Measurements from ENCODE around the gene FAAP100.

Gene FAAP100

DNA sequence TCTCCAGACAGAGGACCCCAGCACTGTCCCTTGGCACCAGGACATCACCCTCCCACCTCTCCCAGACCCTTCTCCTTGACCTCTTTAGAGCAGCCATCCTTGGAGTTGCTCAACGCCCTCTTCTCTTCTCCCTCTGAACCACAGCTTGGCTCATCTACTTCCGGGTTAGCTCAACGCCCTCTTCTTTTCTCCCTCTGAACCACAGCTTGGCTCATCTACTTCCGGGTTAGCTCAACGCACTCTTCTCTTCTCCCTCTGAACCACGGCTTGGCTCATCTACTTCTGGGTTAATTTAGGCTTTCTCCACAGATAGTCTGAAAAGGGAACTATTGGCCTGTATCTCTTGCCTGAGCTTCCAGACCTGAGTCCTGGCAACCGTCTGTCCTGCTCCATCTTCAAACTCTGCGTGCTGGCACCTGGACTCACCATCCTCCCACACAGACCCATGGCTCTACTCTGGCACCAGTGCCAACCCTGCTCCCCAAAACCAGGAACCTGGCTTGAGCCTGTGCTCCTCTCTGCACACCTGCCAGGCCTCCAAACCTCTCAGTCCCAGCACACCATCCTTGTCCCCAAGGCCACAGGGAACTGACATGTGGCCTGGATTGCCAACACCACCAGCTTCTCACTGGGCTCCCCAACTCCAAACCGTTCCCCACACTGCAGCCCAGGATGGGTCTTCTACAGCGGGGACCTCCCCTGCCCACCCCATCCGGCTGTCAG lies 25.3 kb upstream of the FAAP100 start:
- no peak for DNase-seq (ENCODE audit: low read depth)

- DNase-seq (ENCODE audit: low read depth), result no peak
Measured at GRCh38 chr17:81576621-81577277, 24.6 kb upstream of the FAAP100 start.

DNA sequence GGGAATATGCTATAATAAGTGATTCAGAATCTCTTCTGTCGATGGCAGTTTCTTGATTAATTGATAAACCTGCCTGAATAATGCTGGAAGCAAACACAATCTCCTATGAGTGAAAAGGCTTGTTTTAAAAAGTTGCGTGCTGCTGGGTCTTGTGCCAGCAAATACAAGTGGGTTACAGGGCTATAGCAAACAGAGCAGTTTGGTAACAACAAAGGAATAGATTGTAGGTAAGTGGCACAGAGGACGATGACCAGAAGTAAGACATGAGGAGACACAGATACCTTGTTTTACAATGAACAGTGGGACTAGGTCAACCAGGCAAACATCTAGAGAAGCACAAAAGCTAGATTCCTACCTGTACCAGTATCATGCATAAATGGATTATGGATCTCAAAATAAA lies 23.7 kb upstream of the FAAP100 start:
- no peak for DNase-seq (ENCODE audit: low read depth)

DNA sequence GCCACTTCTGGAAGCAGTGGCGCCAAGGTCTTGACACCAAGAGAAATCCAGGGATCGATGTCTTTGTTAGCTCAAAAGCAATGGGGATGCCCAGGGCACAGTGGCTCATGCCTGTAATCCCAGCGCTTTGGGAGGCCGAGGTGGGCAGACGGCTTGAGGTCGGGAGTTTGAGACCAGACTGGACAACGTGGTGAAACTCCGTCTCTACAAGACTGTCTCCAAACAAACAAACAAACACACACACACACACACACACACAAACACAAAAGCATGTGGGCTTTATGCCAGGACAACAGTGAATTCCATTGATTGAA lies 22.4 kb upstream of the FAAP100 start:
- no peak for DNase-seq (ENCODE audit: low read depth)

- DNase-seq (ENCODE audit: low read depth), result no peak
Measured at GRCh38 chr17:81573794-81574642, 21.9 kb upstream of the FAAP100 start.

GRCh38 chr17:81572563-81573168 lies 20.5 kb upstream of the FAAP100 start:
- DNase-seq (ENCODE audit: low read depth), result no peak

DNA sequence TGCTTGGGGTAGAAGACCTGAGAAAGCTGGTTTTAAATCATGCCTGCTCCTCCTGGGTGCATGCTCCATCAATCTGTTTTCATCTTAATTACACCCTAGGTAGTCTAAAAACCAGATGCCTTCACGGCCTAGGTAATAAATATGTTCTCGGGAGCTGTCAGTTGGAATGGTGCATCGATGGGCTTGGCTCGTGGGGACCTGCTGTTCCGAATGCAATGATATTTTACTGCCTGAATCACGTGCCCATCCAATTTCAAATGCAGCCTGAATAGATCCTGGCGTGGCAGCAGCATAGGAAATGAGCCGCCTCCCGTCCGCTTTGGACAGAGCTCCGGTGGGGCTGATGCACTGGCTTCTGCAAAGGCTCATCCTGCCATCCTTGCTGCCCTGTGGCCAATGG lies 18.8 kb upstream of the FAAP100 start:
- DNase-seq (ENCODE audit: low read depth), result no peak

- no peak for DNase-seq (ENCODE audit: low read depth)
Measured at GRCh38 chr17:81569986-81570514, 17.9 kb upstream of the FAAP100 start.

GRCh38 chr17:81568416-81568815 lies 16.3 kb upstream of the FAAP100 start:
- no peak for DNase-seq (ENCODE audit: low read depth)

GRCh38 chr17:81567191-81567590 lies 15.0 kb upstream of the FAAP100 start:
- no peak for DNase-seq (ENCODE audit: low read depth)

DNA sequence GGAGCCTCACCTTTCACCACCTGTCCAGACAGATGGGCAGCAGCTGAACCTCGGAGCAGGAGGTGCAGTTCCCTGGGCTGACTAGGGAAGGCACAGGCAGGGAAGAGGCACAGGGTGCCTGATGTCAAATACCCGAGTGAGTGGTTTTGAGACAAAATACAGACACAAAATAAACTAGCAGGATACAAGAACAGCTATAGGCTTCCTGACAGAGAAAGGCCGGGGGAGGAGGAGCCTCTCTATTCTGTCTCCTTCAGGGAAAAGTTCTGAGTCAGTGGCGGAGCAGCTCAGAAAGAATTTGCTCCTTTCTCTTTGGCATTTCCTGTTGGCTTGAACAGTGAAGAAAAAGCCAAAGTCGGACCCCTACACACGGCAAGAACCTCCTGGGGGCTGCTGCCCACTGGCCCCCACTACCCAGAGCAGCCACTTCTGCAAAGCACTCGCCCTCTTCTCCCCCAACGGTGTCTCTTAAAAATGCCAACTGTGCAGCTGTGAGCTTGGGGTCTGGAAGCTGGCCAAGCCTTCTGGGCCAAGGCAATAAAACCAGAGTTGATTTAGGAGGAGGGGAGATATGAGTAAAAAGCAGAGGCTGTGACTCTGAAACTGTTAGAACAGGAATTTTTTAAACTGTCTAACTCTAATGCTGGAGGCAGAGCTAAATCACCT lies 14.4 kb upstream of the FAAP100 start:
- DNase-seq (ENCODE audit: low read depth), result peak; percentile 88

DNA sequence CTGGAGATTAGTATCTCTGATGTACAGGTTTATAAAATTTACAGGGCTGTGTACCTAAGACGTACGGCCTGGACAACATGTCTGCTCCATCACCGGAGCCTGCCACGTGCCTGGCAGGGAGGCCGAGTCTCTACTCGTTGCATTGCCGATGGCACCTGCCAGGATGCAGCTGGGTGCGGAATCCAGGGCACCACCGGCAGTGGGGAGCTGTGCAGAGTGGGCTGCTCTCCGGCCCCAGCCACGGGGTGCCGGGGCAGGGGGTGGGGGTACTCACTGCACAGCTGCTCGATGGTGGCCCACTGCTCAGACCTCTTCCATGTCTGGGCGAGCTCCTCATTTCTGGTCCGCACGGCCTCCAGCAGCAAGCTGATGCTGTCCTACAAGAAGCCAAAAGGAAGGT lies 13.1 kb upstream of the FAAP100 start:
- DNase-seq (ENCODE audit: low read depth), result no peak

DNA sequence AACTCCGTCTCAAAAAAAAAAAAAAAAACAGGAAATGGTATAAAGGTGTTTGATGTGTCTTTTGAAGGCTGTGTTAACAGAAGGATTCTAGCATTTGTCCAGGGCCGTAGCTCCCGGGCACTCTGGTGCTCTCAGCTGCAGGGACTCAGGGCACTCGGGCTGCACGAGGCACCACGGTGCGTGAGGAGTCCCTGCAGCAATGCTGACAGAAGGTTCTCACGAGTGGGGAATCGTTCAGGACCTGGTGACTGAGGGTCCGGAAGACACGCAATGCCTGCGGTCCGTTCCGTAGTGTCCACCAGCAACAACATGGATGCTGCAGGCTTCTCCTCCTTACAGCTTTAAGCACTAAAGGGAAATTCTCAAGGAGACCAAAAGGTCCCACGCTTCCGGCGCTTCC lies 12.6 kb upstream of the FAAP100 start:
- DNase-seq (ENCODE audit: low read depth), result no peak

DNA sequence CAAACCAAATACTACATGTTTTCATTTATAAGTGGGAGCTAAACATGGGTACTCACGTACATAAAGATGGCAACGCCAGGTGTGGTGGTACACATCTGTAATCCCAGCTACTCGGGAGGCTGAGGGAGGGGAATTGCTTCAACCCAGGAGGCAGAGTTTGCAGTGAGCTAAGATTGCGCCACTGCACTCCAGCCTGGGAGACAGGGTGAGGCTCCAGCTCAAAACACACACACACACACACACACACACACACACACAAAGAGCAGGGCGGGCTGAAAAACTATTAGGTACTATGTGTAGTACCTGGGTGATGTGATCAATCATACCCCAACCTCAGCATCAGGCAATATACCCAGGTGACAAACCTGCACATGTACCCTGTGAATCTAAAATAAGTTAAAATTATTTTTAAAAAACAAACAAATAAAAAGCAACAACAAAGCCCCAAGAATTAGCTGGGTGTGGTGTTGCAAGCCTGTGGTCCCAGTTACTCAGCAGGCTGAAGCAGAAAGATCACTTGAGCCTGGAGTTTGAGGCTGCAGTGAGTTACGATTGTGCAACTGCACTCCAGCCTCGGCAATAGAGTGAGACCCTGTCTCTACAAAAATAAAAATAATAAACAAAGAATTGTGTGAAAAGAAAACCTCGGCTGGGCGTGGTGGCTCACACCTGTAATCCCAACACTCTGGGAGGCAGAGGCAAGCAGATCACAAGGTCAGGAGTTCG lies 11.9 kb upstream of the FAAP100 start:
- no peak for DNase-seq (ENCODE audit: low read depth)

DNA sequence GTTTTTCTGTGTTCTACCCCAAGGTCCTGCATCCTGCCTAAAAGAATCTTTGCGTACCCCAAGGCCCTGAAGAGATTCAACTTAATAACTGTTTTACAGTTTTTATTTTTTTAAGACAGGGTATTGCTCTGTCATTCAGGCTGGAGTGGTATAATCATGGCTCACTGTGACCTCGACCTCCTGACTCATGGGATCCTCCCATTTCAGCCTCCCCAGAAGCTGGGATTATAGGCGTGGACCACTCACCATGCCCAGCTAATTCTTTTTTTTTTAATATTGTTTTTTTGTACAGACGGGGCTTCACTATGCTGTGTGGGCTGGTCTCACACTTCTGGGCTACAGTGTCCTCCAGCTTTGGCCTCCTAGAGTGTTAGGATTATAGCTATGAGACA lies 9.3 kb upstream of the FAAP100 start:
- DNase-seq (ENCODE audit: low read depth), result no peak

DNA sequence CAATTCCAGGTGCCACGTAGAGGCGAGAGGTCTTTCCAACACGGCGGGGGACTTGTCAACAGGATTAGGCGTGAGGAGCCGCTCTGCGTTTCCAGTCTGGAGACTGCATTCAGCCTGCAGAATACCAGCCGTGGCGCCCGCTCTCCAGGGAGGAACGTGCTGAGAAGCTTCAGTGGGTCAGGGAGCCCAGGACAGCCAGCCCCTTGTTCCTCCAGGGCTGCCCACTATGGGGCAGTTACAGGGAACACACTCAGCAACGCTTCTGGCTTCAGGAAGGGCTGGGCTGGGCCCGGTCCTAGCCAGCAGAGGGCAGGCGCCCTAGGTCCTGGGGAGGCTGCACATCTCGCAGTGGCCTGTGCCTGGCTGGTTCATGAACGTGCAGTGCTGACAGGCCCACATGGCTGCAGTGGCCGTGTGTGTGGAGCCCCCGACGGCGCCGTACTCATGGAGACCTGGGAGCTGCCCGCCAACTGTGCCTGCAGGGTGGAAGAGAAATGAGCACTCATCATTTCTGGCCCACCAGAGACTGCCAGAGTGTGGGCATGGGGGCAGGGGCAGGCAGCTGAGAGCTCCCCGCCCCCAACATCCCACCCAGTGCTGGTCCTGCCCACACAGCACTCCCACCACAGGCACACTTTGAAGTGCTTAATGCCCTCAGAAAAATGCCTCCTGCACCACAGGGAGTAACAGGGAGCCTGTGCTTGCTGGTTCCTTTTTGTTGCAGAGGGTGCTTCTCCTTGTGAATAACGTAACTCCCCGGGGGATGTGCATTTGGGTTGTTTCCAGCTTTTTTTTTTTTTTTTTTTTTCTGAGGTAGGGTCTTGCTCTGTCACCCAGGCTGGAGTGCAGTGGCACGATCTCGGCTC lies 7.0 kb upstream of the FAAP100 start:
- DNase-seq (ENCODE audit: low read depth), result no peak

GRCh38 chr17:81558115-81558468 lies 5.9 kb upstream of the FAAP100 start:
- DNase-seq (ENCODE audit: low read depth), result no peak

GRCh38 chr17:81557276-81558114 lies 5.3 kb upstream of the FAAP100 start:
- no peak for DNase-seq (ENCODE audit: low read depth)

- DNase-seq (ENCODE audit: low read depth), result no peak
Measured at GRCh38 chr17:81556863-81557262, 4.7 kb upstream of the FAAP100 start.

Measured in HS-27A (cell line).